Gastrocnemius medialis (tissue), 4 donors: ENCODE results near the gene MITD1.

Source experiments
- POLR2A ChIP-seq, 2 donors: fragments of 450-650 bp; IDR thresholded peaks; one replicate each; pipeline ENCODE4 v1.6.1; 2017; ENCODE audit warnings: antibody characterized with exemption in 2 of 2, mild to moderate bottlenecking in 2 of 2, moderate library complexity in 2 of 2
- TF ChIP-seq, protein P1 (sequence below), 5 experiments: fragments of 450-650 bp in 3 of 5; fragments of 200-600 bp in 2 of 5; sonication (generic) in 2 of 5; IDR thresholded peaks in 4 of 5; conservative IDR thresholded peaks in 1 of 5; 1 replicate in 4 of 5; 2 replicates in 1 of 5; pipeline ENCODE4 v1.5.1; 2016 to 2019; ENCODE audit warnings: antibody characterized with exemption in 5 of 5, mild to moderate bottlenecking in 3 of 5, moderate library complexity in 3 of 5

DNA sequence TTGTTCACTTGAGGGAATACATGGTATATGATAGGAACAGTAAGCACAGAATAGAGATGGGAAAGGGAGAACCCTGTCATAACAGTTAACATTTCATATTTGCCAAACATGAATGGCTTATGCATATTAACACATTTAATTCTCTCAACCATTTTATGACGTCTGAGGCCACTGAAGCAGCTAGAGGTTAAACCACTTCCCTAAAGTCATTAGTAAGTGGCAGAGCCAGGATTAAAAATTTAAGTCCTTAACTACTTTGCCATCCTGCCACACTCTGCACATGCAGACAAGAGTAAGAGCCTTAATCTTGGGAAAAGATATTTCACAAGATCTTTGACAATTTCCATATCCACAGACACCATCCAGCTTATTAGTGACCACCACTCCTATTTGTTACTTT is 24.0 kb downstream of the MITD1 start:
- TF ChIP-seq, protein P1, sequence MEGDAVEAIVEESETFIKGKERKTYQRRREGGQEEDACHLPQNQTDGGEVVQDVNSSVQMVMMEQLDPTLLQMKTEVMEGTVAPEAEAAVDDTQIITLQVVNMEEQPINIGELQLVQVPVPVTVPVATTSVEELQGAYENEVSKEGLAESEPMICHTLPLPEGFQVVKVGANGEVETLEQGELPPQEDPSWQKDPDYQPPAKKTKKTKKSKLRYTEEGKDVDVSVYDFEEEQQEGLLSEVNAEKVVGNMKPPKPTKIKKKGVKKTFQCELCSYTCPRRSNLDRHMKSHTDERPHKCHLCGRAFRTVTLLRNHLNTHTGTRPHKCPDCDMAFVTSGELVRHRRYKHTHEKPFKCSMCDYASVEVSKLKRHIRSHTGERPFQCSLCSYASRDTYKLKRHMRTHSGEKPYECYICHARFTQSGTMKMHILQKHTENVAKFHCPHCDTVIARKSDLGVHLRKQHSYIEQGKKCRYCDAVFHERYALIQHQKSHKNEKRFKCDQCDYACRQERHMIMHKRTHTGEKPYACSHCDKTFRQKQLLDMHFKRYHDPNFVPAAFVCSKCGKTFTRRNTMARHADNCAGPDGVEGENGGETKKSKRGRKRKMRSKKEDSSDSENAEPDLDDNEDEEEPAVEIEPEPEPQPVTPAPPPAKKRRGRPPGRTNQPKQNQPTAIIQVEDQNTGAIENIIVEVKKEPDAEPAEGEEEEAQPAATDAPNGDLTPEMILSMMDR (IDR thresholded peaks at IDR 0.05 in 4 of 5, conservative IDR thresholded peaks at IDR 0.05 in 1 of 5) = no peak
- TF ChIP-seq POLR2A (IDR thresholded peaks at IDR 0.05) = no peak
